Measurements from ENCODE around the gene PSMG4.

GRCh38 chr6:3272911-3273547 lies 14.3 kb downstream of the PSMG4 start:
- TF ChIP-seq CTCF (IDR thresholded peaks at IDR 0.05), result no peak
- no peak for TF ChIP-seq POLR2A (IDR thresholded peaks at IDR 0.05)

Data from transverse colon (tissue), 3 donors.